NCI-H1694 treated with DMSO at 0.1 percent for 48 hours (cell line): ENCODE measurements around the gene LYSET.
"Not testable (repeated sequence)": the region's sequence is repeated elsewhere in the genome, so short reads cannot be mapped to it uniquely, and the experiment has no call there.

Source experiments
- DNase-seq: peaks from one replicate; lab custom pipeline; 2025; lab: John Stamatoyannopoulos, UW

LYSET gene

DNA sequence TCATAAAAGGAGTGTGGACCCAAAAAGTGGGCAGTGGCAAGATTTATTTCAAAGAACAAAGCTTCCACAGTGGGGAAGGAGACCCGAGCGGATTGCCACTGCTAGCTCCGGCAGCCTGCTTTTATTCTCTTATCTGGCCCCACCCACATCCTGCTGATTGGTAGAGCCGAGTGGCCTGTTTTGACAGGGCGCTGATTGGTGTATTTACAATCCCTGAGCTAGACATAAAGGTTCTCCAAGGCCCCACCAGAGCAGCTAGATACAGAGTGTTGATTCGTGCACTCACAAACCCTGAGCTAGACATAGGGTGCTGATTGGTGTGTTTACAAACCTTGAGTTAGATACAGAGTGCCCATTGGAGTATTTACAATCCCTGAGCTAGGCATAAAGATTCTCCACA is 15.5 kb upstream of the LYSET start:
- DNase-seq, result not testable (repeated sequence)

DNA sequence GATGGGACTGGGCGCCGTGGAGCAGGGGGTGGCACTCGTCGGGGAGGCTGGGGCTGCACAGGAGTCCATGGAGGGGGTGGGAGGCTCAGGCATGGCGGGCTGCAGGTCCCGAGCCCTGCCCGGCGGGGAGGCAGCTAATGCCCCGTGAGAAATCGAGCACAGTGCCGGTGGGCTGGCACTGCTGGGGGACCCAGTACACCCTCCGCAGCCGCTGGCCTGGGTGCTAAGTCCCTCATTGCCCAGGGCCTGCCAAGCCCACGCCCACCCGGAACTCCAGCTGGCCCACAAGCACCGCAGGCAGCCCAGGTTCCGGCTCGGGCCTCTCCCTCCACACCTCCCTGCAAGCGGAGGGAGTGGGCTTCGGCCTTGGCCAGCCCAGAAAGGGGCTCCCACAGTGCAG is 15.0 kb upstream of the LYSET start:
- not testable (repeated sequence) for DNase-seq

DNA sequence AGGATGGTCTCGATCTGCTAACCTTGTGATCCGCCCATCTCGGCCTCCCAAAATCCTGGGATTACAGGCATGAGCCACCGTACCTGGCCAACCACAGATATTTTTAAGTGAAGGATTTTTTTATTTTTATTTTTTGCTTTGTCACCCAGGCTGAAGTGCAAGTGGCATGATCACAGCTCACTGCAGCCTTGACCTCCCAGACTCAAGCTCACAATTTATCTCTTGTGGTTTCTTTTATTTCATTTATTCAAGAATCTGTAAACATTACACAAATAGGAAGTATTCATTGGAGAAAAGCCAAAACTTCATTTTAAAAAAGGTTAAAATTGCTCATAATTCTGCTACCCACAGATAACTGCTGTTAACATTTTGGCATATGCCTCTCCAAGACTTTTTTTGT is 13.7 kb upstream of the LYSET start:
- no peak for DNase-seq

DNA sequence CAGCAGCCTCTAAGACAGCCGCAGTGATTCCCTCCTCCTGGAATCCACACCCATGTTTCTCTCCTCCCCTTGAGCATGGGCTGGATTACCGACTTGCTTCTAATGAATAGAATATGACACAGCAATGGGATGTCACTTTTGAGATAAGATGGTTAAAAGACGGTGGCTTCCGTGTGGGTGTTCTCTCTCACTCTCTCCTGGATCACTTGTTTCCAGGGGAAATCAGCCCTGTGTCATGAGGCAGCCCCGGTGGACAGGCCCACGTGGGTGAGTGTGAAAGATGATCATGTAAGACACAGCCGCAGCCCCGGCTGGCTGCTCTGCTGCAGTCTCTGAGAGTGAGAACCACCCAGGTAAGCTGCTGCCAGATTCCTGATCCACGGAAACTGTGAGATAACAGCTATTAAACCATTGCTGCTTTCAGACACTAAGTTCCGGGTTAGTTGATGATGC is 11.1 kb upstream of the LYSET start:
- no peak for DNase-seq

DNA sequence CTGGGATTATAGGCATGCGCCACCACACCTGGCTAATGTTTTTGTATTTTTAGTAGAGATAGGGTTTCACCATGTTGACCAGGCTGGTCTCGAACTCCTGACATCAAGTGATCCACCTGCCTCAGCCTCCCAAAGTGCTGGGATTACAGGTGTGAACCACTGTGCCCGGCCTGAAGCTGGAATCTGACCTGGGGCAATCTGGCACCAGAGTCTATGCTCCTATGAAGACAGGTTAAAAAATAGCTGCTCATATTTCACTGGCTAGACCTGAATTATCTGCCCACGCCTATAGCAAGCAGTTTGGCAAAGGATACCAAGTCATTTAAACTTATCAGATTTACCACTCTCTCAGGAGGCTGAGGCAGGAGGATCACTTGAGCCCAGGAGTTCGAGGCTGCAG is 10.4 kb upstream of the LYSET start:
- DNase-seq, result not testable (repeated sequence)

DNA sequence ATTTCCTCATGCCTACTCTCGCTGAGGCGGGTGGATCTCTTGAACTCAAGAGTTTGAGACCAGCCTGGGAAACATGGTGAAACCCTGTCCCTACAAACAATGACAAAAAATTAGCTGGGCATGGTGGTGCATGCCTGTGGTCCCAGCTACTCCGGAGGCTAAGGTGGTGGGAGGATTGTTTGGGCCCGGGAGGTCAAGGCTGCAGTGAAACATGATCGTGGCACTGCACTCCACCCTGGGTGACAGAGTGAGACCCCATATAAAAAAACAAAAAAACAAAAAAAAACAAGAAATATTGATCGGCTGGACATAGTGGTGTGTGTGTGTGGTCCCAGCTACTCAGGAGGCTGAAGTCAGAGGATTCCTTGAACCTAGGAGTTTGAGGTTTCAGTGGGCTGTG is 9.6 kb upstream of the LYSET start:
- no peak for DNase-seq

DNA sequence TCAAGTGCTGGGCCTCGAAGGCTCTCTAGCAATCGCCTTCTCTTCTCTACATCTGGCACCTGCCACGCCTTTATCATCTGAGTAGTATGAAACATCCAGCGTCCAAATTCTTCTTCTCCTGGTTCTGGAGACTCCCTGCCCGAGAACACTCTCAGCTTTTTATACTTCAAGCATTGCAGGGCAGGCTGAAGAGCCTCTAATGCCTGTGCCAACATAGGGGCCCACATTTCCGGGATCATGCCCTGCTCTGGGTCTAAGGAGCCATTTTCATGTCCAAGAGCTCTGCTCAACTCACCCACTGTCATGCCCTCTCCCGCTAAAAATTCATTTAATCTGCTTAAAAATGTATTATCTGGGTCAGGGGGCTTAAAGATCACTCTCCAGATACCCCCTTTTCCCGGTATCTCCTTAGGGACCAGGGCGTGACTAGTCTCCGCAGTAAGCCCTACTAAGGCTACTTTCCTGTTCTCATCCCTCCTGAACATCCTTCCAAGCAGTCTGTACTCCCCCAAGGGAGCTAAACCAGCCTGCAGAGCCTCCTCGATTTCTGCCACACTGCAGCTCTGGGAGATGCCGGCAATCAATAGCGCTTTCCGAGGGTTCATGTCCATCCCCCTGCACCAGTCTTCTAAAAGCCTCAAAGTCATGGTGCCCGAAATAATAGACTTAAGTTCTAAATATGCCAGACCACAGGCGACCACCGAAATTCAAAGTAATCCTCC is 1.4 kb upstream of the LYSET start:
- DNase-seq, result no peak

DNA sequence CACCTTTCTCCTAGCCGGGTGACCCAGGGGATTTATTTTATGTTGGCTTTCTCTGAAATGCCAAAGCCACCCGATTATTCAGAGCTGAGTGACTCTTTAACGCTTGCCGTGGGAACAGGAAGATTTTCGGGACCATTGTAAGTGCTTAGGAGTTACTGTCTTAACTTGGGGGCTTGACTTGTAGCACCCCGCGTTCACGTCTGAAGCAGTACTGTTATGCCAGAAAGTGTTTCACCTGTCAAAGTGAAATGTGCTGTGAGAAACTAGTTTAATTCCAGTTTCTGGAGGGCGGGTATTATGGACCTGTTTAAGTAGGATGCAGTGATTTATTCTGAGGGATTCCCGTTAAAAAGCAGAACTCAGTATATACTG is 218 bp downstream of the LYSET start:
- DNase-seq, result no peak

DNA sequence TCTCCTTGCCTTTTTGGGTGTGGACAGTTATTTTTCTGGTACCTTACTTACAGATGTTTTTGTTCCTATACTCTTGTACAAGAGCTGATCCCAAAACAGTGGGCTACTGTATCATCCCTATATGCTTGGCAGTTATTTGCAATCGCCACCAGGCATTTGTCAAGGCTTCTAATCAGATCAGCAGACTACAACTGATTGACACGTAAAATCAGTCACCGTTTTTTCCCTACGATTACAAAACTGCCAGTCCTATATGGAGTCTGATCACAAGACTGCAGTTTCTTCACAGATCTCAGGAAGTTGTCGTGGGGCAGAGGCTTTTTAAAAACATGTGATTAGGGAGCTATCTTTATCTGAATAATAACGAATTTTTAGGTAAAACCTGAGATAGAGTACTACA is 1.3 kb downstream of the LYSET start:
- no peak for DNase-seq

DNA sequence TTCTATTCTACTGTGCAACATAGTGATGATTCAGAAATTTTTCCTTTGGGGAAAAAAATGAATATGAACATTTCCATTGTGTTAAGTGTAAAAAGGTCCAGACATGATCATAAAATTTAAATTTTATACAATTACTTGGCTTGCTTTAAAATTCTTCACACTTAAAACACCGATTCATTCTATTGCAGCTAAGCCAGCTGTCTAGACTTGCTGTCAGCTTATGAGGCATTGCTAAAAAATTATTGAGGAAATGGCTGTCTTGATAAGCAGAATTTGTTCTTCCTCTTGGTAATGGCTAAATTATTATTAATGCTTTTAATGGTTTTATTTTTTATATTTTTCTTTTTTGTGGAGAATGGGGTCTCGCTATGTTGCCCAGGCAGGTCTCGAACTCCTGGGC is 1.8 kb downstream of the LYSET start:
- DNase-seq, result no peak

DNA sequence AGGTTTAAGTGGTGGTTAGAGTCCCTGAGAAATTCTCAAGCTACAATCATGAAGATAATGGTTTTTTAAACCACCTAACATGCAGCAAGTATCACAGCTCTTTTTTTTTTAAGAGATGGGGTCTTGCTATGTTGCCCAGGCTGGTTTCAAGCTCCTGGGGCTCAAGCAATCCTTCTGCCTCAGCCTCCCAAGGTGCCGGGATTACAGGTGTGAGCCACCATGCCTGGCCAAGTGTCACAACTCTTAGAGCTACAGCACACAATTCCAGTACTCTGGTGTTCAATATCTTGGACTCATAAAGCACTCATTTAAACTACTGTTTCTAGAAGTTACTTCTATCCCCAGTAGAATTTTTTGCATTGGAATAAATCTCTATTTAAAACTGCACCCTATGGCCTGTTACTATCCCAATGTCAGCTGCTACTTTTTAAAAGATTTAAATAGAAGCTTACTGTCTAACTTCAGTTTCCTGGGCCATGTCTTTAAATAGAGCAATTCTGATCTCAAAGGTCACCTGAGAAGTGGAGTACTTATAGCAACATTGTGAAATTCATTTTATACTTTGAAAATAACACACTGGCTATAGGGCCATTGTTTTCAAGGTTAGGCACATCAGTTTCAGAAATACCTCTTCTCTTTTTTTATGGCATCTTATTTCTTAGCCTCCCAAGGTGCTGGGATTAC is 10.3 kb downstream of the LYSET start:
- no peak for DNase-seq

DNA sequence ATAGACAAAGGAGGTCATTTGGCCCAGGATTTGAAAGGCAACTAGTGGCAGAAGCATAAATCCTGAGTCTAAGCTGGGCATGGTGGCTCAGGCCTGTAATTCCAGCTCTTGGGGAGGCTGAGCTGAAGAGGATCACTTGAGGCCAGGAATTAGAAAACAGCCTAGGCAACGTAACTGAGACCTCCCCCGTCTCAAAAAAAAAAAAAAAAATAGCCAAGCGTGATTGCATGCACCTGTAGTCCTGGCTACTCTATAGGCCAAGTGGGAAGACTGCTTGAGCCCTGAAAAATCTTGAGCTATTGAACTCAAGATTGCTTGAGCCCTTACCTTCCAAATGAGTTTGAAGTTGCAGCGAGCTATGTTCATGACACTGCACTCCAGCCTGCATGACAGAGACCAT is 13.9 kb downstream of the LYSET start:
- DNase-seq, result no peak

DNA sequence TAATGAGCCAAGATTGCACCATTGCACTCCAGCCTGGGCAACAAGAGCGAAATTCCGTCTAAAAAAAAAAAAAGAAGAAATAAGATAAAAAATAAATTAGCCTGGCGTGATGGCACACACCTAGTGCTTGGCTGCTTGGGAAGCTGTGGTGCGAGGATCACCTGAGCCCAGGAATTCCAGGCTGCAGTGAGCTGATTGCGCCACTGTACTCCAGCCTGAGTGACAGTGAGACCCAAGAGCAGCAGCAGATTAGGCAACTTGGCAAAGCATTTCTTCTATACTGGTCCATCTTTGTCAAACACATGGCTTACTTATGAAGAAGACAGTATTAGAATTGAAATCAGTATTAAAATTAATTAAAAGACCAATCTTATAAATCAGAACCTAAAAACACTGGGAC is 15.4 kb downstream of the LYSET start:
- no peak for DNase-seq

DNA sequence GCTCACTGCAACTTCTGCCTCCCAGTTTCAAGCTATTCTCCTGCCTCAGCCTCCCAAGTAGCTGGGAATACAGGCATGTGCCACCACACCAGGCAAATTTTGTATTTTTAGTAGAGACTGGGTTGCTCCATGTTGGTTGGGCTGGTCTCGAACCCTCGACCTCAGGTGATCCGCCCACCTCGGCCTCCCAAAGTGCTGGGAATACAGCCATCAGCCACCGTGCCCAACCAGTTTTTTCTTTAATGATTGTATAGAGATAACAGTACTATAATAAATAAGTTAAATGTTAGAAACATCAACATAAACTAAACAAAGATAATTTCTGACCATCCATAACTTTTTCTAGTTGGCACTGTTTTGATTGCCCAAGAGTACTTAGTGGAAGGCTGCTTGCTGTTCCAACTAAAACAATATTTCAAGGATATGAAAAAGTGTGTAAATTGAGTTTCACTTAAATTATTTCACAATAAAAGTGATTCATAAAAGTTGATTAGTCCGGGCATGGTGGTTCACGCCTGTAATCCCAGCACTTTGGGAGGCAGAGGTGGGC is 16.1 kb downstream of the LYSET start:
- DNase-seq, result no peak

DNA sequence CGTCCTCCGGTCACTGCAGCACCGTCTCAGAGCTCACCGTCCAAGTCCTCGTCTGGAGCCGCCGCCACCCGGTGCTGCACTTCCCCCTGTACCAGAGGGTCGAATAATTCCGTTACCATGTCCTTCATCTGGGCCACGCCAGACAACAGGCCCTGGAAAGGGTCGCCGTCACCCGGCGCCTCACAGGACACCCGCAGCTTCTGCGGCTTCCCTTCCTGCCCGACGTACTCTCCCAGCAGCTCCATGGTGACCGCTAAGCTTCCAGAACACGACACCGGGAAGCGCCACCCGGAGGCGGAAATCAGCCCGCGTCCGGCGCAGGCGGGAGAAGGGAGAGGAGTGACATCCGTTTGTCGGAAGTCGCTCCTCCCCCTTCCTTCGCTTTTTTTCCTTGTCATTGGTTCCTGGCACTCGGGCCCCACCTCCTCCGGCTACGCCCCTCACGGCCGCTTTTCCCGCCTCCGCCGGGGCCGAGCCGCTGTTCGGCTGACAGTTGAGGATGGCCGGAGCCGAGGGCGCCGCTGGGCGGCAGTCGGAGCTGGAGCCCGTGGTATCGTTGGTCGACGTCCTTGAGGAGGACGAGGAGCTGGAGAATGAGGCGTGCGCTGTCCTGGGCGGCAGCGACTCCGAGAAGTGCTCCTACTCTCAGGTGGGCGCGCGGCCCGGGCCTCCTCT is 21.8 kb downstream of the LYSET start, which contains the start of the genes GON7 and UBR7:
Gene GON7 (minus strand): TSS at position 273 of the 675 bp plus-strand sequence. CDS start 28 bp downstream, at position 245.
Gene UBR7 (plus strand): TSS at position 464 of the 675 bp plus-strand sequence. CDS start 36 bp downstream, at position 500.
- DNase-seq, result peak; percentile 99

DNA sequence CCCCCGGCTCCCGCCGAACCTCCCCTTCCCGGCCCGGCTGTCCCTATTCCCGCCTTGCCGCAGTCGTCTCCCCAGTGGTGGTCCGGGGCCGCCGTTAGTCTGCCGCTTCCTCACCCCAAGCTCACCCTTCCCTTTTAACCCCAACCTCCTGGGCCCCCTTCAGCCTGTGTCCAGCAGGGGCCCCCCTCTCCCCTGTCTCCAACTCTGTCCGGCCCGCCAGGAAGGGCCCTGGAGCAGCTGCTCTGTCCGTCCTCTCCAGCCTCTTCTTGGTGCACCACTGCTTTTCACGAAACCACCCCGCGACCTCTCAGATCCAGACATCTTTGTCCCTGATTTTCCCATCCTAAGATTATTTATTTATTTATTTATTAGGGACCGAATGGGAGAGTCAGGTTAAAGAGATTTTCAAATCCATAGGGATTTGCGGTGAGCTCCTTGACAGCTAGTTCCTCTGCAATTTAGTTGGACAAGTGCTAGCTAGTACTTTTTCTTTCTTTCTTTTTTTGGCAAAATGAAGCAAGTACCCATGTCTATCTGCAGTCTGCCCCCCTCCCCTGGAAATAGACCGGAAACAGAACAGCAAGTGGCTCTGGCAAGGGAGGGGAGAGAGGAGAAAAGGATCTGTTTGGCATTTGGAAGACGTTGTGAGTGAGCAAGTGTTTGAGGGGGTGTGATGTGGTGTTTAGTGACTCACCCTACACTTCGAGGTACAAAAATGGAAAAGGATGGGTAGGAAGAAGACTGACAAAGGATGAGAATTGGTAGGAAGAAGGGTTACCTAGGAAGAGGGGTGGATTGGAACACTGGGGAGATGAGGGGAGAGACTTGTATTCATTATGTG is 22.6 kb downstream of the LYSET start:
- DNase-seq, result peak; percentile 53

DNA sequence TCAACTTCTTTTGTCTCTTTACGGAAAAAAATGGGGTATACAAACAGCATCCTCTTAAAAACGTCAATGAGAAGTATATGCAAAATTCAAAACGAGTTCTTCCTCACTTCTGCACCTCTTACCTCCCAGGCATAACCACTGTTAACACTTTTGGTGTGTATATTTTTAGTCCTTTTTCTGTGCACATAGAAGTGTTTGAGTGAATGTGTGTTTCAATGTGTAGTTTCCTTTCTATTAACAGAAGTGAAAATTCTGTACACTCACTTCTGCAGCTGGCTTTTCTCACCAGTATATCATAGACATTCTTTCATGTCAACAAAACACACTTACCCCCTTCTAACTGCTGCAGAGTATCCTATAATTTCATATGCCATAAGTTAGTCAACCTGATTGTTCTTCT is 27.3 kb downstream of the LYSET start:
- no peak for DNase-seq

DNA sequence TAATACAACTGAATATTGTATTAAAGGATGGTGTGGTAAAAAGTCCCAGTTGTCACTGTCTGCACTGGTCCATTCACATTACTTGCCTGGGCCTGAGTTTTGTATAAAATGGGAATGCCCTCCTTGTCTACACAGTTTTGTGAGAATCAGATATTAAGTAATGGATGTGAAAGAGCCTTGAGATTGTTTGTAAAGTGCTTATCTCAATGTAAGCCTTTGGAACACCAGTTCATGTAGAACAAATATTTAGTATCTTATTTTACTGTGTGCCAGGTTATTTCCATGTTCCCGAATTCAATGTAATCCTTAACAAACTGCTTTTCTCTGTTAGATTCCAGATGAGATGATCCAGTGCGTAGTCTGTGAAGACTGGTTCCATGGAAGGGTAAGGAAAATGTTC is 29.5 kb downstream of the LYSET start:
- no peak for DNase-seq

DNA sequence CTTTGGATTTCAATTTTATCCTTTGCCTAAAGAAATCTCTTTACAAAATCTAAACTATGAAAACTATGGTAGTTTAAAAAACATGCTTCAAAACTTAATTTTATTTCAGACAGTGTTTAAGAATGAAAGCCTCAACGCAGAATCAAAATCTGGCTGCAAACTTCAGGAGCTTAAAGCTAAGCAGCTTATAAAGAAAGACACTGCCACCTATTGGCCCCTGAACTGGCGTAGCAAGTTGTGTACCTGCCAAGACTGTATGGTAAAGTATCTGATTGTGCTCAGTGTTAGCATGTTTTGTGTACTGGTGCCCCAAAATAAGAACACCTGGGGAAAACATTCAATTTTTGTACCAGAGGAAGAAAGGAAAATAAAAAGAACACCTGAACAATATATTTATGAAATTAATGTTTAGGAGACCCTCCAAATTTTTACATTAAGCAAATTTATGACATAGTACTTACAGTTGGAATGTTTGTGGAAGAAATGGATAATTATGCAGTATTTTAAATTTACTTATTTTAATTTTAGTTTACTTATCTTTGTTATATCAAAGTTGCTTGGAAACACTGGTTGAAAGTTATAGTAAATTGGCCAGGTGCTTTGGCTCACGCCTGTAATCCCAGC is 34.1 kb downstream of the LYSET start:
- peak; percentile 70 for DNase-seq

DNA sequence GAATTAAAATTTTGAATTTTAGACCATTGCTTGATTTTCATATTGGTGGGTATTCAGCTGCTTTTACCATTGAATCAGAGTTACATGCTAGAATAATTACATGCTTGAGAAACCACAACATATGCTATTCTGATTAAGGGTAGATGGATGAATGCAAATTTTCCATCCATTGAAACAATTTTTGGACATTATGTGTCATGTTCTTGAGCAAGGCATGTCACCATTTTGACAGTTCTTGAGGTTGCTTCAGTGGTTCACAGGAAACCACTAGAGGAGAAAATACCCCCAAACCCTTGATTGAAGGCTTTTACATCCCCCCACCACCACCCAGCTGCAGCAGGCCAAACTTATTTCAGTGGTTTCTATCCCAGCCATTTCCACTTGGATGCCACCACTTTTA is 35.4 kb downstream of the LYSET start:
- DNase-seq, result no peak

DNA sequence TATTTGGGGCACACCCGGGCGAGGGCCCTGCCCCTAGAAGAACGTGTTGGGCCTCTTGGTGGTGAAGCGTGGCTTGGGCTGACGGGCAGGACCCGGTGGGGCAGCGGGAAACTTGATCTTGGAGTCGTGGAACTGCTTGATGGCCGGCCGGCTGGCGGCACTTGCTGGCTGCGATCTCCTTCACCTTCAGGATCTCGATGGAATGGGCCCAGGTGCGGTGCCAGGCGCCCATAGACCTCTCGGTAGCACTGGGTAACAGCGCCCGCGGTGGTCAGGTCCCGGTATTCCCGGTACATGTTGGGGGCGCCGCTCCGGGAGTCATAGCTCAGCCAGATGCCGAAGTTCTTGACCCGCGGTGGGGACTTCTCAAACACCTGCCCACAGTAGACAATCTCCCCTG is 38.4 kb downstream of the LYSET start:
- DNase-seq, result no peak
